Jurkat, Clone E6-1 (cell line): ENCODE data around the gene MKRN1. TPM values are rescaled to one million over a fixed set of nuclear protein-coding genes. Genes with fewer than 3 reads are reported as not detected.
"Not testable (repeated sequence)": the region's sequence is repeated elsewhere in the genome, so short reads cannot be mapped to it uniquely, and the experiment has no call there.

Experiments
- DNase-seq: peaks from one replicate; pipeline ENCODE4 v3.0.0-alpha.2; 2011; ENCODE audit warnings: low read depth, low spot score
- H3K4me3 ChIP-seq: 2 replicates; pipeline ENCODE4 v1.5.1; 2011; ENCODE audit warnings: mild to moderate bottlenecking, low read length, control low read depth, moderate library complexity
- polyA plus RNA-seq: library from polyadenylated mRNA; unstranded; fragments of >200 nt; gene quantifications from one replicate; pipeline ENCODE4 v1.2.1, GENCODE V29; 2012; ENCODE audit warnings: missing spikeins; ENCODE audit not compliant: insufficient read length, insufficient read depth

MKRN1 gene
- polyA plus RNA-seq: 83.1 TPM

- peak within 1 kb of the TSS; percentile 78 for H3K4me3 ChIP-seq
- DNase-seq: peak; percentile 88
Observed at GRCh38 chr7:140479062-140479738, at the start of gene MKRN1. TSS of gene MKRN1 (minus strand) at chr7:140479505. CDS start at chr7:140479344, 161 bp downstream.

- H3K4me3 ChIP-seq: no peak overlapping the region
- no peak for DNase-seq
Observed at GRCh38 chr7:140526787-140527664, 47.7 kb upstream of the MKRN1 start.

GRCh38 chr7:140526214-140526613, 46.9 kb upstream of the MKRN1 start:
- no peak for DNase-seq
- no peak overlapping the region for H3K4me3 ChIP-seq

GRCh38 chr7:140525743-140526142, 46.4 kb upstream of the MKRN1 start:
- peak; percentile 54 for DNase-seq
- H3K4me3 ChIP-seq: no peak overlapping the region

- no peak for DNase-seq
Observed at GRCh38 chr7:140521421-140521820, 42.1 kb upstream of the MKRN1 start.

GRCh38 chr7:140519007-140519399, 39.7 kb upstream of the MKRN1 start:
- no peak for DNase-seq

More at GRCh38 chr7:140521421-140521820, 42.1 kb upstream of the MKRN1 start:
- H3K4me3 ChIP-seq: no peak overlapping the region

GRCh38 chr7:140518370-140519006, 39.2 kb upstream of the MKRN1 start:
- H3K4me3 ChIP-seq: no peak overlapping the region
- no peak for DNase-seq

More at GRCh38 chr7:140519007-140519399, 39.7 kb upstream of the MKRN1 start:
- no peak overlapping the region for H3K4me3 ChIP-seq

GRCh38 chr7:140517546-140518369, 38.5 kb upstream of the MKRN1 start:
- no peak overlapping the region for H3K4me3 ChIP-seq
- DNase-seq: peak; percentile 66

GRCh38 chr7:140512317-140513000, 33.2 kb upstream of the MKRN1 start:
- peak; percentile 24 for DNase-seq
- no peak overlapping the region for H3K4me3 ChIP-seq

GRCh38 chr7:140509789-140510188, 30.5 kb upstream of the MKRN1 start:
- H3K4me3 ChIP-seq: no peak overlapping the region
- DNase-seq: no peak

GRCh38 chr7:140507556-140507955, 28.3 kb upstream of the MKRN1 start:
- not testable (repeated sequence) for H3K4me3 ChIP-seq, DNase-seq

GRCh38 chr7:140506788-140507464, 27.6 kb upstream of the MKRN1 start:
- no peak overlapping the region for H3K4me3 ChIP-seq
- DNase-seq: no peak

- no peak overlapping the region for H3K4me3 ChIP-seq
- no peak for DNase-seq
Observed at GRCh38 chr7:140501966-140502365, 22.7 kb upstream of the MKRN1 start.

- DNase-seq, H3K4me3 ChIP-seq: not testable (repeated sequence)
Observed at GRCh38 chr7:140497807-140498206, 18.5 kb upstream of the MKRN1 start.

GRCh38 chr7:140497241-140497769, 18.0 kb upstream of the MKRN1 start:
- H3K4me3 ChIP-seq: no peak overlapping the region
- no peak for DNase-seq

GRCh38 chr7:140495514-140496097, 16.3 kb upstream of the MKRN1 start:
- no peak overlapping the region for H3K4me3 ChIP-seq
- DNase-seq: no peak

GRCh38 chr7:140494867-140495266, 15.6 kb upstream of the MKRN1 start:
- DNase-seq: no peak
- no peak overlapping the region for H3K4me3 ChIP-seq
